Measurements from ENCODE around the gene TSHZ2. TPM values are rescaled to one million over a fixed set of nuclear protein-coding genes. Genes with fewer than 3 reads are reported as not detected.
"Not testable (repeated sequence)": the region's sequence is repeated elsewhere in the genome, so short reads cannot be mapped to it uniquely, and the experiment has no call there.

TSHZ2 gene
- total RNA-seq, 4 donors from 2014 or later, result 35.6 to 83.5 (median 48.8) TPM

DNA sequence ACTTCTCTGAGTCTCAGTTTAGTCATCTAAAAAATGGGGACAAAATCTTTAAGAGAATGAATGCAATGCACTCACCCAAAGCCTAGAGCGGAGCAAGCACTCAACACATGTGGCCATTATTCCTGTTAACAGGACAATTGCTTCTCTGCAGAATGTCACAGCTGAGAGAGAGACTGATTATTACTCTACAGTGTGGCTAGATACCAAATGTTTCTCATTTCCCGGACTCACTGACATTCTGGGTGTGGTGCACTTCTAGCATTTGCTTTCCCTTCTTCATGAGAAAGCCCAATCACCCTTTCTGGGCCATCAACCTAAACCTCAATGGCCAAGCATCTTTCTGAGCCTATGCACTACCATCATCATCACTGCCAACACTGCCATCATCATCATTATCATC lies 347.6 kb downstream of the TSHZ2 start:
- TF ChIP-seq, protein P1, sequence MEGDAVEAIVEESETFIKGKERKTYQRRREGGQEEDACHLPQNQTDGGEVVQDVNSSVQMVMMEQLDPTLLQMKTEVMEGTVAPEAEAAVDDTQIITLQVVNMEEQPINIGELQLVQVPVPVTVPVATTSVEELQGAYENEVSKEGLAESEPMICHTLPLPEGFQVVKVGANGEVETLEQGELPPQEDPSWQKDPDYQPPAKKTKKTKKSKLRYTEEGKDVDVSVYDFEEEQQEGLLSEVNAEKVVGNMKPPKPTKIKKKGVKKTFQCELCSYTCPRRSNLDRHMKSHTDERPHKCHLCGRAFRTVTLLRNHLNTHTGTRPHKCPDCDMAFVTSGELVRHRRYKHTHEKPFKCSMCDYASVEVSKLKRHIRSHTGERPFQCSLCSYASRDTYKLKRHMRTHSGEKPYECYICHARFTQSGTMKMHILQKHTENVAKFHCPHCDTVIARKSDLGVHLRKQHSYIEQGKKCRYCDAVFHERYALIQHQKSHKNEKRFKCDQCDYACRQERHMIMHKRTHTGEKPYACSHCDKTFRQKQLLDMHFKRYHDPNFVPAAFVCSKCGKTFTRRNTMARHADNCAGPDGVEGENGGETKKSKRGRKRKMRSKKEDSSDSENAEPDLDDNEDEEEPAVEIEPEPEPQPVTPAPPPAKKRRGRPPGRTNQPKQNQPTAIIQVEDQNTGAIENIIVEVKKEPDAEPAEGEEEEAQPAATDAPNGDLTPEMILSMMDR (IDR thresholded peaks at IDR 0.05), result no peak
- DNase-seq (ENCODE audit: low spot score), result no peak
- ATAC-seq (ENCODE audit: low FRiP score), result no peak

DNA sequence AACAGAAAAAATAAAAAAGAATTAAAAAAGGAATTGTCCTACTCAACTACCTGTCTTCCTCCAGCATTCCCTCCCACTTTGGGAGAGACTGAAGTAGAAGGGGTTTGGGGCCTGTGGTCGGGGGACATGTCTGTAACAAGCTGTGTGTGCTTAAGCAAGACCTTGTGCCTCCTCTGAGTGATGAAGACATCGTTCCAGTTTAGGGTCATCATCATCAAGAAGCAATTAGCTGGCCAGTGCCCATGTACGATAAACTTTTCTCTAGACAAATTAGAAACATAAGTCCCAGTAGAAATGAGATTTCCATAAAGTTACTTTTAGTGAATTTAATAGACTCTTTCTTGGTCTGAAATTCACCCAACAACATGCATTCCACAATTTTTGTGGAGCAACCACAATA lies 348.5 kb downstream of the TSHZ2 start:
- ATAC-seq (ENCODE audit: low FRiP score) (no peak), DNase-seq (ENCODE audit: low spot score) (no peak)
- TF ChIP-seq, protein P1 (IDR thresholded peaks at IDR 0.05), result no peak

DNA sequence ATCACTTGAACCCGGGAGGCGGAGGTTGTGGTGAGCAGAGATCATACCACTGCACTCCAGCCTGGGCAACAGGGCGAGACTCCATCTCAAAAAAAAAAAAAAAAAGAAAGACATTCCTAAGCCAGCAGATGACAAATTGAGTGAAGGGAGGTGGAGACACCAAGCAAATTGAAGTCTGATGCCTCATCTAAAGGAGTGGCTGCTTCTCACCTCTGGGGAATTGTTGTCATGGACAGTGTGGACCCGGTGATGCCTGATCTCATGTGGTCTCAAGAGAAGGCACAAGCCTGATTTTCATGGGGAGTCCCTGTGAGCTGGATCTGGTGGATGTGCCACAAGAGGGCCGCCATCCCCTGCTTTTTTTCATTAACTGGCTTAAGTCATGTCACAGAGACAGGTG lies 349.4 kb downstream of the TSHZ2 start:
- ATAC-seq (ENCODE audit: low FRiP score), result no peak
- TF ChIP-seq, protein P1 (IDR thresholded peaks at IDR 0.05), result no peak
- no peak for DNase-seq (ENCODE audit: low spot score)

DNA sequence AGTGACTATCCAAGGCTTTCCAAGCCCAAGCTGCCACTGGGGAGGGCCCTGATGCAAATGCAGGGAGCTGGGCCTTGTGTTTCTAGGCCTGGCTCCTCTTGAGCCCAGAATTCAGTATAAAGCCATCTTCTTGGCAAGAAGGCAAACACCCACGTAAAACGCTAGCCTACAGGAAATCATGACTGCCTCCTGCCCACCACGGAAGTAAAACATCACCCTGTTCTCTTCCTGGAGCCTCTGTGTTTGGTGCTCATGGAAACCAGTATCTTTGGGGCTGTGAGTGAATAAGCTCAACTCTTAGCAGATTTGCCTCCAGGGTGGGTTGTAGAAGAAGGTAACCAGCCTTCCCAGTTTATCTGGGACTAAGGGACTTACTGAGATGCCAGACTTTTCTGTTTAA lies 350.5 kb downstream of the TSHZ2 start:
- ATAC-seq (ENCODE audit: low FRiP score) (no peak), DNase-seq (ENCODE audit: low spot score) (no peak)
- TF ChIP-seq, protein P1 (IDR thresholded peaks at IDR 0.05), result no peak

DNA sequence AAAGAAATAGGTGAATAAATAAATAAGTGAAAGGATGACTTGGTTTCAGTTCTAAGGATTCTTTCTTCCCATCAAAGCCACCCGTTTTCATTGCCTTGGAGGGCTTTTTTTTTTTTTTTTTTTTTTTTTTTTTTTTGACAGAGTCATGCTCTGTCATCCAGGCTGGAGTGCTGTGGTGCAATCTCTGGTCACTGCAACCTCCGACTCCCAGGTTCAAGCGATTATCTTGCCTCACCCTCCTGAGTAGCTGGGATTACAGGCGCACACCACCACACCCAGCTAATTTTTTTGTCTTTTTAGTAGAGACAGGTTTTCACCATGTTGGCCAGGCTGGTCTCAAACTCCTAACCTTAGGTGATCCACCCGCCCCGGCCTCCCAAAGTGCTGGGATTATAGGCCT lies 351.3 kb downstream of the TSHZ2 start:
- not testable (repeated sequence) for ATAC-seq (ENCODE audit: low FRiP score); DNase-seq (ENCODE audit: low spot score)

DNA sequence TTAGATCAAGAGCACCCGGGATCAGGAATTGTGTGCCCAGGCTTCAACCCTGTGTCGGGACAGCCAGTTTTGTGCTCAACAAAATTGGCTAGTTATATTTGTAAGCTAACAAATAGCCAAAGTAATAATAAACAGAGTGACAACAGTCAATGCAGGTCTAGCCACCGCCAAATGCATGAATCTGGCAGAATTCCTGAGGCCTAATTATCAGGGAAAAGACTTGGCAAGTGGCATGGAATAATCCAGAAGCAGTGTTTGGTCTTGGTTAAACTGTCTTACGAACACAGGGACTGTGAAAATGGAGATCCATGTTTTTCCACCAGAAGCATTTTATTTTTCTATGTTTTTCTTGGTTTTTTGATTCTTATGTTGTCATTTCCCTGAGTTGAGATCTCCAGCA lies 352.7 kb downstream of the TSHZ2 start:
- ATAC-seq (ENCODE audit: low FRiP score), result no peak
- TF ChIP-seq, protein P1 (IDR thresholded peaks at IDR 0.05), result no peak
- DNase-seq (ENCODE audit: low spot score), result no peak

DNA sequence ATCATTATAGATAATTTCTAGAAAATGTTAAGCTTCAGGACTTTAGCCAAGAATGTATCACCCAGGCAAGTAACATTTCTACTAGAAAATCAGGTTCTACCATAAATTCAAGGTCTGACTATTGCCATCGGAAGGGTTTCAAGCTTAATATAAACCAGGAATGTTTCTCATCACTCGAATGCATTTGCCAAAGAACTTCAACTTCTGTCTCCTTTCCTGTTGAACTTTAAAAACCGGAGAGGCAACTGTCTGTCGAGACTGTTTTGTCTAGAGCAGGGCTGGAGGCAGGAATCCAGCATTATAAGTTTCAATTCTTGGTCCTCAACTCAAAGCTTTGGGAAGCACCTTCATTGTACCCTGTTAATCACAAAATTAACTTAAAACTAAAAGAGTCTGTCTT lies 356.8 kb downstream of the TSHZ2 start:
- no peak for DNase-seq (ENCODE audit: low spot score)
- TF ChIP-seq, protein P1 (IDR thresholded peaks at IDR 0.05), result no peak
- ATAC-seq (ENCODE audit: low FRiP score), result no peak

DNA sequence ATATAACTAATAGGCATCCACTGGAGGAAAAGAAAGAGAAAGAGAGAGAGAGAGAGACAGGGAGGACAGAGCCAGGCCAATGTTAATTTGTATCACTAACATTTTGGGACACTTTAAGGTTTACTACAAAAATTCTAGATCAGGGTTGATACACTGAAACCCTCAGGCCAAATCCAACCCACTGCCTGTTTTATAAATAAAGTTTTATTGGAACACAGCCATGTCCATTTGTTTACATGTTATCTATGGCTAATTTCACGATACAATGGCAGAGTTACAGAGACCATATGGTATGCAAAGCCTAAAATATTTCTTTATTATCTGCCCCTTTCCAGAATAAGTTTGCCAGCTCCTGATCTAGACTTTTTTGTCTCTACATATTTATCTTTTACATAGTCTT lies 357.6 kb downstream of the TSHZ2 start:
- DNase-seq (ENCODE audit: low spot score) (no peak), ATAC-seq (ENCODE audit: low FRiP score) (no peak)
- TF ChIP-seq, protein P1 (IDR thresholded peaks at IDR 0.05), result no peak
